ENCODE measurements around the gene CSTB.

- TF ChIP-seq POLR2AphosphoS5 (IDR thresholded peaks at IDR 0.05; ENCODE audit: low read depth, low read length) (no peak), TAF1 (IDR thresholded peaks at IDR 0.05; ENCODE audit: borderline replicate concordance, insufficient read depth, low read length) (no peak), FOXP2 (optimal IDR thresholded peaks at IDR 0.05; ENCODE audit: borderline replicate concordance, extremely low read depth, extremely low read length, insufficient read depth) (no peak), SIN3A (IDR thresholded peaks at IDR 0.05; ENCODE audit: borderline replicate concordance, insufficient read depth, low read length) (no peak), REST (IDR thresholded peaks at IDR 0.05; ENCODE audit: insufficient read depth in 1 of 2, low read depth in 2 of 2, low read length in 2 of 2) (no peak)
These were observed 7.1 kb upstream of the CSTB start for GRCh38 chr21:43783098-43783700.
